ENCODE measurements around the gene E2F4. TPM values are rescaled to one million over a fixed set of nuclear protein-coding genes. Genes with fewer than 3 reads are reported as not detected.

E2F4 gene
- total and polyA plus RNA-seq, 2 of the 8 experiments (the other 6 are each of a cell fraction or from before 2014, with no cell fraction given) = 79.9 to 157 TPM

- H3K4me3 ChIP-seq (ENCODE audit: extremely low read depth in 1 of 4, insufficient read depth in 2 of 4, low read depth in 3 of 4, low read length in 4 of 4) = peak overlapping the region; percentile 55 to 71 (median 66)
- H3K18ac ChIP-seq (ENCODE audit: extremely low read depth, low read length) = no peak overlapping the region; the same call in 1 of the 2 replicates
- H2AK5ac ChIP-seq (ENCODE audit: low read depth, low read length) = no peak overlapping the region
- peaks cover 0 to 19% of the 10 kb centered on the region in 2 experiments; a peak in 2 of 4 replicates for H3K79me2 ChIP-seq (ENCODE audit: control insufficient read depth in 1 of 2, insufficient read depth in 2 of 2, low read length in 2 of 2)
- no peak overlapping the region for H3K4ac ChIP-seq (replicated peaks; ENCODE audit: insufficient read length, low read depth, low read length)
- peak in 1 of 2 experiments; percentile 58 for DNase-seq (ENCODE audit: low read depth in 1 of 2, low spot score in 2 of 2)
- no peak overlapping the region for H3K27ac ChIP-seq (ENCODE audit: low read depth, low read length)
- peaks cover 6% of the 10 kb centered on the region; the same call in 1 of the 2 replicates for H3K79me1 ChIP-seq (ENCODE audit: low read depth, low read length)
- 0 out of 2 replicates have a peak overlapping the region, but pooled peaks have one; percentile 52 for H2BK12ac ChIP-seq (ENCODE audit: low read depth, low read length)
- no peak overlapping the region for H2AFZ ChIP-seq (ENCODE audit: low read length)
- no peak overlapping the region for H2BK5ac ChIP-seq (ENCODE audit: low read depth, low read length)
- H2BK15ac ChIP-seq (ENCODE audit: low read length) = 0 out of 2 replicates have a peak overlapping the region, but pooled peaks have one; percentile 0
- no peak overlapping the region for H3K14ac ChIP-seq (ENCODE audit: insufficient read length)
- H3K27me3 ChIP-seq (replicated peaks in 1 of 4; ENCODE audit: control insufficient read depth in 3 of 4, extremely low read depth in 1 of 4, insufficient read depth in 3 of 4, low read length in 3 of 4) = peaks cover 0 to 21% (median 13%) of the 10 kb centered on the region in 4 experiments; a peak in 5 of 7 replicates
- WGBS, 2 experiments (ENCODE audit: extremely low coverage in 1 of 2, insufficient coverage in 1 of 2, insufficient read length in 1 of 2, insufficient replicate concordance in 2 of 2, low coverage in 1 of 2, low lambda C conversion rate in 2 of 2, missing lambda C conversion rate in 1 of 2) = 12% methylated on average over 7 of the region's 7 CpGs; no CpG with 5 or more reads in 1 of the 2 experiments
- H3K56ac ChIP-seq (replicated peaks; ENCODE audit: insufficient read length, low read depth, low read length) = no peak overlapping the region
- FAIRE-seq = no peak
- no peak overlapping the region for H3K23ac ChIP-seq (ENCODE audit: insufficient read length)
- H3K36me3 ChIP-seq (ENCODE audit: control insufficient read depth in 2 of 4, insufficient read depth in 4 of 4, low read length in 3 of 4) = peaks cover 0 to 2% (median 0%) of the 10 kb centered on the region in 4 experiments; a peak in 2 of 8 replicates
- H2BK120ac ChIP-seq (replicated peaks; ENCODE audit: low read depth, low read length) = no peak overlapping the region
- H3K23me2 ChIP-seq (ENCODE audit: low read depth, low read length) = peaks cover 12% of the 10 kb centered on the region; the same call in 1 of the 2 replicates
- H4K8ac ChIP-seq (ENCODE audit: extremely low read depth, insufficient read depth, low read length) = no peak overlapping the region; the same call in 1 of the 2 replicates
- H3K9ac ChIP-seq (replicated peaks in 1 of 4; ENCODE audit: extremely low read depth in 1 of 4, low read depth in 3 of 4, low read length in 3 of 4) = peak overlapping the region in 1 of 4 experiments; percentile 47; a peak in 2 of 7 replicates
- H2BK20ac ChIP-seq (ENCODE audit: low read length) = no peak overlapping the region
- no peak overlapping the region for H4K91ac ChIP-seq (replicated peaks; ENCODE audit: insufficient read length, low read length)
- no peaks in the 10 kb centered on the region for H3K9me3 ChIP-seq (ENCODE audit: insufficient read depth in 2 of 2, low read depth in 1 of 2, low read length in 1 of 2)
- ChIA-PET CTCF (ENCODE audit: partially characterized antibody) (interaction anchor here (0.8 to 4.4 kb wide), 12 partner anchors 12 to 198 kb away, joined by 3 to 33 read pairs (median 5); partner anchors contain the start of genes KCTD19 and LRRC36), POLR2A (ENCODE audit: partially characterized antibody) (interaction anchor here (1.0 to 6.8 kb wide), 10 partner anchors 10 to 50 kb away, joined by 3 to 111 read pairs (median 8); partner anchors contain the start of genes ELMO3 and TMEM208)
- TF ChIP-seq ZNF274 (IDR thresholded peaks at IDR 0.05; ENCODE audit: borderline replicate concordance, extremely low read depth, low read length) (no peak), SIN3A (conservative IDR thresholded peaks at IDR 0.05 in 1 of 2, IDR thresholded peaks at IDR 0.05 in 1 of 2; ENCODE audit: low read depth in 1 of 2, low read length in 2 of 2) (0 out of 4 replicates have a peak, but pooled peaks of 1 of the 2 experiments have one; percentile 41)
- H3K4me1 ChIP-seq (replicated peaks in 1 of 4; ENCODE audit: control insufficient read depth in 3 of 4, insufficient read depth in 4 of 4, low read length in 3 of 4) = peaks cover 9 to 30% (median 13%) of the 10 kb centered on the region in 4 experiments
- H3K4me2 ChIP-seq (ENCODE audit: insufficient read depth in 1 of 2, low read depth in 2 of 2, low read length in 2 of 2) = peak overlapping the region; percentile 92 to 95
- H4K5ac ChIP-seq (ENCODE audit: insufficient read length, low read depth, low read length) = no peak overlapping the region
- peaks cover 0 to 3% of the 10 kb centered on the region in 2 experiments for H4K20me1 ChIP-seq (replicated peaks in 1 of 2; ENCODE audit: control insufficient read depth in 1 of 2, insufficient read depth in 2 of 2, low read length in 2 of 2)
These were observed 56.1 kb downstream of the E2F4 start for GRCh38 chr16:67248073-67248400.
